GM18951 (cell line): Measurements from ENCODE around the gene TUFM.

Source experiments
- POLR2A ChIP-seq: IDR thresholded peaks from 4 replicates; pipeline ENCODE4 v1.6.1; 2011; ENCODE audit warnings: mild to moderate bottlenecking; ENCODE audit not compliant: insufficient read length, insufficient read depth; ENCODE audit errors: extremely low read depth
- in situ Hi-C: fragments of 300-500 bp; cut with MboI; formaldehyde crosslinking; loops from one replicate; pipeline ENCODE4 v1.12.0; 2022; ENCODE audit warnings: low sequenced_read_pairs, mixed read lengths, inconsistent platforms; ENCODE audit not compliant: unreplicated experiment

Gene TUFM

GRCh38 chr16:28867241-28867640 is 21.1 kb upstream of the TUFM start:
- in situ Hi-C loops, result no loop called here
- TF ChIP-seq POLR2A, result no peak

- in situ Hi-C loops, result no loop called here
- TF ChIP-seq POLR2A, result no peak
Measured at GRCh38 chr16:28866454-28866804, 20.3 kb upstream of the TUFM start.

- TF ChIP-seq POLR2A, result no peak
Measured at GRCh38 chr16:28865722-28866453, 19.7 kb upstream of the TUFM start.

GRCh38 chr16:28865001-28865688 is 19.0 kb upstream of the TUFM start:
- TF ChIP-seq POLR2A, result no peak
- in situ Hi-C loops, result no loop called here

More at GRCh38 chr16:28865722-28866453, 19.7 kb upstream of the TUFM start:
- in situ Hi-C loops, result no loop called here

- in situ Hi-C loops, result no loop called here
- TF ChIP-seq POLR2A, result no peak
Measured at GRCh38 chr16:28863929-28864793, 18.0 kb upstream of the TUFM start.

GRCh38 chr16:28859326-28859725 is 13.2 kb upstream of the TUFM start:
- TF ChIP-seq POLR2A, result no peak
- in situ Hi-C loops, result no loop called here

GRCh38 chr16:28858421-28858820 is 12.3 kb upstream of the TUFM start:
- in situ Hi-C loops, result no loop called here
- TF ChIP-seq POLR2A, result no peak

GRCh38 chr16:28846933-28847273 is 755 bp upstream of the TUFM start:
- TF ChIP-seq POLR2A, result no peak
- in situ Hi-C loops, result no loop called here

- in situ Hi-C loops, result no loop called here
- TF ChIP-seq POLR2A, result no peak
Measured at GRCh38 chr16:28845761-28846079, 428 bp downstream of the TUFM start.

- no peak for TF ChIP-seq POLR2A
- in situ Hi-C loops, result no loop called here
Measured at GRCh38 chr16:28845293-28845692, 855 bp downstream of the TUFM start.

- TF ChIP-seq POLR2A, result no peak
- in situ Hi-C loops, result no loop called here
Measured at GRCh38 chr16:28844226-28844885, 1.8 kb downstream of the TUFM start.

GRCh38 chr16:28843766-28844165 is 2.4 kb downstream of the TUFM start:
- TF ChIP-seq POLR2A, result no peak
- in situ Hi-C loops, result no loop called here

- no peak for TF ChIP-seq POLR2A
- in situ Hi-C loops, result no loop called here
Measured at GRCh38 chr16:28842696-28843095, 3.5 kb downstream of the TUFM start.
